C4-2B (cell line): Measurements from ENCODE around the gene NANS.

Experiments used
- CTCF ChIP-seq: fragments of 450-650 bp; conservative IDR thresholded peaks from 2 replicates; pipeline ENCODE4 v1.5.1; 2017; ENCODE audit warnings: mild to moderate bottlenecking
- ZFX ChIP-seq: fragments of 450-650 bp; IDR thresholded peaks from 2 replicates; pipeline ENCODE4 v1.6.1; 2017

GRCh38 chr9:98008764-98009163, 47.8 kb upstream of the NANS start:
- TF ChIP-seq CTCF (no peak), ZFX (no peak)
